Head of caudate nucleus (tissue), 42 donors: ENCODE data around the gene TCF21.

Experiments
- DNase-seq, 42 donors: peaks; one replicate each; pipeline versions ENCODE4 v3.0.0 to v3.0.0-alpha.2; 2020 to 2021; ENCODE audit warnings: mixed read lengths in 7 of 42
- intact Hi-C: fragments of 100-400 bp; cut with DNase I; formaldehyde crosslinking; loops from one replicate; pipeline ENCODE4 v1.15.0; 2022

TCF21 gene

GRCh38 chr6:133887156-133887879, 1.6 kb upstream of the TCF21 start:
- DNase-seq = no peak
- intact Hi-C loops = no loop called here

GRCh38 chr6:133887880-133888230, 1.1 kb upstream of the TCF21 start:
- intact Hi-C loops = no loop called here
- no peak for DNase-seq

- intact Hi-C loops = no loop called here
- DNase-seq = no peak
Observed at GRCh38 chr6:133889557-133890403, 867 bp downstream of the TCF21 start.

- intact Hi-C loops = no loop called here
- DNase-seq = no peak
Observed at GRCh38 chr6:133890711-133891148, 1.8 kb downstream of the TCF21 start.

- DNase-seq = peak in 6 of 42 donors; percentile 3 to 44 (median 16)
- intact Hi-C loops = no loop called here
Observed at GRCh38 chr6:133891149-133891926, 2.4 kb downstream of the TCF21 start.

- intact Hi-C loops = no loop called here
- DNase-seq = no peak
Observed at GRCh38 chr6:133891927-133892812, 3.3 kb downstream of the TCF21 start.

- no peak for DNase-seq
- intact Hi-C loops = no loop called here
Observed at GRCh38 chr6:133892813-133893691, 4.1 kb downstream of the TCF21 start.

- intact Hi-C loops = no loop called here
- no peak for DNase-seq
Observed at GRCh38 chr6:133893946-133894345, 5.0 kb downstream of the TCF21 start.

GRCh38 chr6:133894369-133894768, 5.5 kb downstream of the TCF21 start:
- no peak for DNase-seq
- intact Hi-C loops = no loop called here

GRCh38 chr6:133894795-133895358, 6.0 kb downstream of the TCF21 start:
- no peak for DNase-seq
- intact Hi-C loops = no loop called here

GRCh38 chr6:133895573-133896343, 6.8 kb downstream of the TCF21 start:
- no peak for DNase-seq
- intact Hi-C loops = no loop called here

- DNase-seq = no peak
- intact Hi-C loops = no loop called here
Observed at GRCh38 chr6:133896344-133896721, 7.4 kb downstream of the TCF21 start.

- DNase-seq = no peak
- intact Hi-C loops = no loop called here
Observed at GRCh38 chr6:133898263-133898662, 9.3 kb downstream of the TCF21 start.

GRCh38 chr6:133899556-133899955, 10.6 kb downstream of the TCF21 start:
- intact Hi-C loops = no loop called here
- no peak for DNase-seq

GRCh38 chr6:133903855-133904254, 14.9 kb downstream of the TCF21 start:
- DNase-seq = no peak
- intact Hi-C loops = no loop called here

GRCh38 chr6:133906050-133906449, 17.1 kb downstream of the TCF21 start:
- intact Hi-C loops = no loop called here
- DNase-seq = no peak

- intact Hi-C loops = loop anchor here (2.0 kb wide), 1 partner anchor 348 kb away; no protein-coding TSS in a partner anchor
- peak; percentile 78 to 97 (median 93) for DNase-seq
Observed at GRCh38 chr6:133916650-133917151, 27.8 kb downstream of the TCF21 start.
